Esophagus muscularis mucosa (tissue), 4 donors: ENCODE results near the gene HSD3B2. TPM values are rescaled to one million over a fixed set of nuclear protein-coding genes. Genes with fewer than 3 reads are reported as not detected.

Experiments
- DNase-seq: peaks from one replicate; pipeline ENCODE4 v3.0.0-alpha.2; 2017; ENCODE audit errors: extremely low spot score
- H3K27ac ChIP-seq, 4 donors: fragments of 200-600 bp; sonication (generic); replicated peaks in 1 of 4; 1 replicate in 3 of 4; 2 replicates in 1 of 4; pipeline ENCODE4 v1.5.1; 2016 to 2019; ENCODE audit warnings: mild to moderate bottlenecking in 1 of 4
- H3K27me3 ChIP-seq, 4 donors: fragments of 200-600 bp; sonication (generic); one replicate each; pipeline versions ENCODE4 v1.5.1 to v1.6.0; 2016 to 2019
- H3K36me3 ChIP-seq, 4 donors: fragments of 200-600 bp; sonication (generic); one replicate each; pipeline ENCODE4 v1.5.1; 2016 to 2019
- H3K4me1 ChIP-seq, 4 donors: fragments of 200-600 bp; sonication (generic); one replicate each; pipeline ENCODE4 v1.5.1; 2016 to 2019
- H3K4me3 ChIP-seq, 4 donors: fragments of 200-600 bp; sonication (generic); 1 replicate in 2 of 4; 2 replicates in 2 of 4; pipeline ENCODE4 v1.5.1; 2016 to 2019; ENCODE audit warnings: mild to moderate bottlenecking in 4 of 4, moderate library complexity in 1 of 4
- H3K9me3 ChIP-seq, 4 donors: fragments of 200-600 bp; sonication (generic); 1 replicate in 3 of 4; 2 replicates in 1 of 4; pipeline ENCODE4 v1.5.1; 2016 to 2019
- CTCF ChIP-seq, 3 experiments: fragments of 200-600 bp in 2 of 3; fragments of 450-650 bp in 1 of 3; sonication (generic) in 2 of 3; IDR thresholded peaks; one replicate each; pipeline ENCODE4 v1.5.1; 2017 to 2019; ENCODE audit warnings: antibody characterized with exemption in 3 of 3, mild to moderate bottlenecking in 2 of 3, moderate library complexity in 1 of 3
- EP300 ChIP-seq: sonication (generic); formaldehyde crosslinking; IDR thresholded peaks from one replicate; pipeline ENCODE4 v1.6.1; 2017; ENCODE audit warnings: antibody characterized with exemption
- POLR2A ChIP-seq: fragments of 450-650 bp; IDR thresholded peaks from one replicate; pipeline ENCODE4 v1.6.1; 2017; ENCODE audit warnings: antibody characterized with exemption, moderate library complexity, mild to moderate bottlenecking, low read depth
- POLR2AphosphoS5 ChIP-seq, 2 donors: sonication (generic); formaldehyde crosslinking; IDR thresholded peaks; one replicate each; pipeline ENCODE4 v1.6.1; 2017; ENCODE audit warnings: antibody characterized with exemption in 2 of 2
- WGBS: methylation state at CpG from one replicate; pipeline ENCODE4 v1.1.5; 2018; 5-methylcytosine and 5-hydroxymethylcytosine counted together
- intact Hi-C: fragments of 100-400 bp; cut with DNase I; formaldehyde crosslinking; loops from one replicate; pipeline ENCODE4 v1.15.1; 2023
- total RNA-seq, 4 donors: library from RNA; depleted of rRNA; stranded (reverse); fragments of >200 nt; gene quantifications; one replicate each; pipeline versions ENCODE4 v1.1.0 to v1.2.1, GENCODE V29; 2016

HSD3B2 gene
- total RNA-seq, 4 donors from 2014 or later, result not detected

- intact Hi-C loops, result no loop called here
- Histone ChIP-seq H3K4me3 (no peak overlapping the region), H3K4me1 (no peaks in the 10 kb centered on the region), H3K9me3 (no peaks in the 10 kb centered on the region), H3K27ac (no peak overlapping the region), H3K36me3 (no peaks in the 10 kb centered on the region), H3K27me3 (no peaks in the 10 kb centered on the region)
- TF ChIP-seq POLR2AphosphoS5 (IDR thresholded peaks at IDR 0.05), result no peak
- no peak for TF ChIP-seq EP300
- no peak for TF ChIP-seq POLR2A
- TF ChIP-seq CTCF (IDR thresholded peaks at IDR 0.05), result no peak
- no peak for DNase-seq
These were observed 31.4 kb downstream of the HSD3B2 start for GRCh38 chr1:119446321-119446720.

DNA sequence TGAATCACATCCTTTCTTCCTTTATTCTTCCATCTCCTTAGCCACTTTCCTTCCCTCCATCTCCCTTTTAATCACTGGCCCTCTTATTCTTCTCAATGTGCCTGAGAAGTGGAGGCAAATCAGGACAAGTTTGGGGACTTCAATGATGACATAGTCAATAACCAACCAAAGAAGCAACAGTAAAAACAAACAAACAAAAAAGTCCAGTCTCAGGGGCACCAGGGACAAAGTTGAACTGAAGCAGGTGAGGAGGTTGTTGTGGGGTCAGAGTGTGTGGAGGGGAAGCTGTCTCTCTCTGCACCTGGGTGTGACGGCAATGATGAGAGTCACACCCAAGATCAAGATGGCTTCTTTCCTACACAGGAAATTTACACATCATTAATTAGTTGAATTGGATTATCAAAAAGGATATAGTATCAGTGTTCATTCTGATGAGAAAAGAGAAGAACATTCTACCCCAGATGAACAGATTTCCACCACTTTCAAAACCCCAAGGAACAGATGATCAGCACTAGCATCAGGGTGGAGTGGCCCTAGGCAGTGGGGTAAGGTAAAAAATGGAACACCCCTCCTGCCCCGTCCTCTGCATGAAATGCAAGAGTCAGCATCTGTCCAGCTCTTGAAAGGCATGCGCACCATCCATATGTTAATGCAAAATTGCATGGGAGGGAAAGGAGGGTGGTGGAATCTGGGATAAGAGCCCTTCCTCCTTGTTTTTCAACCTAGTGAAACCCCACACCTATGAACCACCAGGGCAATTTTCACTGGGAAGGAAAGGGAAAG, 32.6 kb downstream of the HSD3B2 start:
- no peak overlapping the region for H3K27ac ChIP-seq
- 93% methylated on average over 3 of the region's 3 CpGs for WGBS
- no peak for TF ChIP-seq EP300
- TF ChIP-seq POLR2AphosphoS5 (IDR thresholded peaks at IDR 0.05), result no peak
- H3K4me3 ChIP-seq, result no peak overlapping the region
- no peaks in the 10 kb centered on the region for H3K36me3 ChIP-seq
- no peaks in the 10 kb centered on the region for H3K27me3 ChIP-seq
- H3K4me1 ChIP-seq, result no peaks in the 10 kb centered on the region
- no peaks in the 10 kb centered on the region for H3K9me3 ChIP-seq
- no peak for DNase-seq
- intact Hi-C loops, result no loop called here

GRCh38 chr1:119448127-119448511, 33.2 kb downstream of the HSD3B2 start:
- intact Hi-C loops, result no loop called here
- DNase-seq, result no peak
- no peak overlapping the region for H3K4me3 ChIP-seq
- H3K36me3 ChIP-seq, result no peaks in the 10 kb centered on the region
- no peaks in the 10 kb centered on the region for H3K27me3 ChIP-seq
- no peak for TF ChIP-seq CTCF (IDR thresholded peaks at IDR 0.05)
- TF ChIP-seq EP300, result no peak
- no peak for TF ChIP-seq POLR2A
- no peak for TF ChIP-seq POLR2AphosphoS5 (IDR thresholded peaks at IDR 0.05)
- 72% methylated on average over 2 of the region's 2 CpGs for WGBS
- no peaks in the 10 kb centered on the region for H3K9me3 ChIP-seq
- no peaks in the 10 kb centered on the region for H3K4me1 ChIP-seq
- H3K27ac ChIP-seq, result no peak overlapping the region

DNA sequence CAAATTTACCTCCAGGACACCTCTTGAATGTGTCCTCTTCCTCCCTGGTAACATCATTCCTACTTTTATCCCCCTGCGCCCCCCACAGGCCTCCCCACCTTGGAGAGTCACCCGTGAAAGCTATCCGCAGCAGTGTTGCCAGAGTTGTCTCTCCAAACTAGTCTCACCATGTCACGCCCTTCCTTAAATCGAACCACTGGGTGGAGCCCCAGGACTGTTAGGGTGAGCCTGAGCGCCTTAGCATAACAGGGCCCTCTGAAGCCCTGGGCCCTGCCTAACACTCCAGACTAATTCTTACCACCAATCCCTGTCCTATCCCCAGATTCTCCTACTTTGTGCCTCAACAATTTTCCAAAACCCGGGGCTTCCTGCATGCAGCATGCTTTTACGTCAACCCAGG, 35.0 kb downstream of the HSD3B2 start:
- H3K36me3 ChIP-seq, result no peaks in the 10 kb centered on the region
- H3K4me1 ChIP-seq, result no peaks in the 10 kb centered on the region
- WGBS, result 75% methylated on average over 8 of the region's 8 CpGs
- intact Hi-C loops, result no loop called here
- no peak overlapping the region for H3K4me3 ChIP-seq
- no peak overlapping the region for H3K27ac ChIP-seq
- H3K27me3 ChIP-seq, result no peaks in the 10 kb centered on the region
- H3K9me3 ChIP-seq, result no peaks in the 10 kb centered on the region
- DNase-seq, result no peak
- TF ChIP-seq POLR2A (no peak), POLR2AphosphoS5 (IDR thresholded peaks at IDR 0.05) (no peak), CTCF (IDR thresholded peaks at IDR 0.05) (no peak), EP300 (no peak)

DNA sequence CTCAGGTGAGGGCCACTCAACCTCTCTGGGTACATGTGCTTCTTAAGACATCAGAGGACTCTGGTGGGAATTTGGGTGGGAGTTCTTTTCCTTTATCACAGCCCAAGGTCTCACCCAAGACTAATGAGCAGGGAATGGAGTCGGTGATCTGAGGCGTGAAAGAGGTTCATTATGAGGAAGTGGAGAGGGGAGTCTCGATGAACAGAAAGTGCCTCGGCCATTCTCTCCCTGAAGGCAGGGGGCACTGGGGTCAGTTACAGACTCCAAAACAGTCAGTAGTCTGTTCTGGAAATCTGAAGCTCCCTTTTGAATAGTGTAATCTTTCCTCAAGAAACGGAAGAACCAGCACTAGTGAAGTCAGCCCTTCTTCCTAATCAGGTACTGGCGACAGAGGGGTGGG, 36.2 kb downstream of the HSD3B2 start:
- intact Hi-C loops, result no loop called here
- Histone ChIP-seq H3K36me3 (no peaks in the 10 kb centered on the region), H3K4me3 (no peak overlapping the region), H3K27ac (no peak overlapping the region), H3K4me1 (no peaks in the 10 kb centered on the region), H3K27me3 (no peaks in the 10 kb centered on the region), H3K9me3 (no peaks in the 10 kb centered on the region)
- 70% methylated on average over 6 of the region's 6 CpGs for WGBS
- TF ChIP-seq CTCF (IDR thresholded peaks at IDR 0.05), result no peak
- no peak for TF ChIP-seq POLR2AphosphoS5 (IDR thresholded peaks at IDR 0.05)
- no peak for TF ChIP-seq POLR2A
- no peak for TF ChIP-seq EP300
- DNase-seq, result no peak
